RCC 7860 (cell line): Measurements from ENCODE around the gene KRT83.

ENCODE experiments used
- DNase-seq: peaks from one replicate; pipeline ENCODE4 v3.0.0-alpha.2; 2015; ENCODE audit warnings: low spot score
- FAIRE-seq: peaks from 2 replicates; lab custom pipeline; 2012; peaks lifted over from hg19 to GRCh38; lab: Jason Lieb, UNC

The KRT83 gene

DNA sequence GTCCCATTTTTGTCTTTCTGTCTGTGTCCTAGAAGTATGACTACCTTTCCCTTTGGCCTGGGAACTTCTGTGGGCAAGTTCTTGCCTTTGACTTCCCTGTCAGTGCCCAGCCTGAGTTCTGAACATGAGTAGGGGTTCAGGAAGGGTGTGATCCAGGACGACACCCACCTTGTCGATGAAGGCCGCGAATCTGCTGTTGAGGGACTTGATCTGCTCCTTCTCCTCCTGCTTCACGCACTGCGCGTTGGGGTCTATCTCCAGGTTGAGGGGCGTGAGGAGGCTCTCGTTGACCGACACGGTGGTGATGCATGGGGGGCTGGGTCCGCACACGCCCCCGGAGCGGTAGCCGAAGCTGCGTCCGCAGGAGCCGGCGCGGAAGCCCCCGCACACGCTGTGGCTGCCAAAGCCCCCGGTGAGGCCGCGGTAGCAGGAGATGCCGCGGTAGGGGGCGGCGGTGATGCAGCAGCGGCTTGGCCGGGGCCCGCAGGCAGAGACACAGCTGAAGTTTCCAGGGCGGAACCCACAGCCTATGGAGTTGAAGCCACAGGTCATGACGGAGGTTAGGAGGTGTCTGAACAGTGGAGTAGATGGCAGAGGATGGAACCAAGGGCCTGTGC lies at the start of gene KRT83:
Gene KRT83, minus strand, starts transcription at position 615 of the 617 bp plus-strand sequence. Its CDS starts 63 bp downstream, at position 552.
- FAIRE-seq, result no peak
- DNase-seq, result no peak

DNA sequence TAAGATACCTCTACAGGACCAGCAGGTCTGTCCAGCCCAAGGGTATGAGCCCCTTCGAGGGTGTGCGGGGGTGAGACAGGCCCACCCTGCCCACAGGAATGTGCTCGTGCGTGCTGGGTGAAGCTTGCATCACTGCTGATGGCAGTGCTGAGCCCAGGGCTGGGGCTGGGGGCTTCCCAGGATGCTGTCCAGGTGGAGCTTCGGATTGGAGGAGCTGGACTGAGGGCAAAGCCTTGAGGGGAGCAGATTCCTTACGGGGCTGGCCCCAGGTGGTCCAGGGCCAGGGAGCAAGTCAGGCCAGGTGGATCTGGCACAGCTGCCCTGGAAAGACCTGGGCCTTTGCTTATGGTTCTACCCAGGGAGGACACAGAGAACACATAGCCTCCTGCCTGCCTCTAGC lies 48.6 kb upstream of the KRT83 start:
- DNase-seq, result no peak

DNA sequence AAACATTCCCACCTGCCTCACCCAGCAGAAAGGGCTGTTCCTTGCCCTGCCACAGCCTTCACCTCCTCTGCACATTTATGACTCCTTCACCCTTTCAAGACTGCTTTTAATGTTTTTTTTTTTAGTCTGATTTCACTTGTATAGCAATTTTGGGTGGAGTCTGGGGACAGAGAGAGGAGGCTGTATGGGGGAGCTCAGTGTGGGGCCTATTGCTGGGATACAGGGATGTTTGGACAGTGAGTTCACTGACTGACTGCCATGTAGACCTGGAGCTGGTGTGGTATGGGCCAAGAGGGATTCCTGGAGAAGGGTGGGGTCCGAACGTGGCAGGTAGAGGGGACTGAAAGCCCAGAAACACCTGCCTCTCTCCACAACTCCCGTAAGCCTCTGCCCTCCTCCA lies 48.0 kb upstream of the KRT83 start:
- DNase-seq (no peak), FAIRE-seq (no peak)

More for the DNA sequence above, 48.6 kb upstream of the KRT83 start:
- no peak for FAIRE-seq

DNA sequence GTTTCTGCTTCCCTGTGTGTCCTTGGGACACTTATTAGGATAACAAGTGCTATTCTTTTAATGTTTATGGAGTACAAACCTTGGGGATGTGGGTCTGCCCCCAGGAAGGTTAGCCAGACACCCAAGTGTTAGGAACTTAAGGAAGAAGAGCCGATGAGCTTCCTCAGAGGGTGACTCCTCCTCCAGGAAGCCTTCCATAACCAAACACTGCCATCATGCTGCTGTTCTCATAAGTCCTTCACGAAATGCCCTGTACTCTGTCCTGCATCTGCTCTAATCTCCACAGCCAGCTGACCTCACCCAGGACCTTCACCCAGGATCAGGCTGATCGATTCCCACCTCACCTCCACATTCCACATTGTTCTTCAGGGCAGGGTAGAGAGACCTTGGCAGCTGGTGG lies 47.3 kb upstream of the KRT83 start:
- DNase-seq, result no peak
- no peak for FAIRE-seq

DNA sequence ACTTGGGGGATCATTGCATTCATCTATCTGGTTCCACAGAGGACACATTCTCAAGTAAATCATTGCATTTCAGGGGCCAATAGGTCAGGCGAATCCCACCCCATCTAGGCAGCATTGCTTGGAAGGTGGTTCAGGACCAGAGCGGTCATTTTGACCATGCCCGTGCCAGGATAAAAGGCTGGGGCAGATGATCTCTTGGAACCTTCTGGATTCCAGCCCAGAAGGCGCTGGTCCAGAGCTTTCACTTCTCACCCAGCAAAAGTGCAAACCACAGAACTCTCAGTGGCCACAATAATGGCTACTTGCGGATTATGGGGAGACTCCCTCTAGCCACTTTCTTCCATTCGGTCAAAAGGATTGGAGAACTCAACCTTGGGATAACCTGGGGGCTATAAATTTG lies 46.7 kb upstream of the KRT83 start:
- DNase-seq (no peak), FAIRE-seq (no peak)

DNA sequence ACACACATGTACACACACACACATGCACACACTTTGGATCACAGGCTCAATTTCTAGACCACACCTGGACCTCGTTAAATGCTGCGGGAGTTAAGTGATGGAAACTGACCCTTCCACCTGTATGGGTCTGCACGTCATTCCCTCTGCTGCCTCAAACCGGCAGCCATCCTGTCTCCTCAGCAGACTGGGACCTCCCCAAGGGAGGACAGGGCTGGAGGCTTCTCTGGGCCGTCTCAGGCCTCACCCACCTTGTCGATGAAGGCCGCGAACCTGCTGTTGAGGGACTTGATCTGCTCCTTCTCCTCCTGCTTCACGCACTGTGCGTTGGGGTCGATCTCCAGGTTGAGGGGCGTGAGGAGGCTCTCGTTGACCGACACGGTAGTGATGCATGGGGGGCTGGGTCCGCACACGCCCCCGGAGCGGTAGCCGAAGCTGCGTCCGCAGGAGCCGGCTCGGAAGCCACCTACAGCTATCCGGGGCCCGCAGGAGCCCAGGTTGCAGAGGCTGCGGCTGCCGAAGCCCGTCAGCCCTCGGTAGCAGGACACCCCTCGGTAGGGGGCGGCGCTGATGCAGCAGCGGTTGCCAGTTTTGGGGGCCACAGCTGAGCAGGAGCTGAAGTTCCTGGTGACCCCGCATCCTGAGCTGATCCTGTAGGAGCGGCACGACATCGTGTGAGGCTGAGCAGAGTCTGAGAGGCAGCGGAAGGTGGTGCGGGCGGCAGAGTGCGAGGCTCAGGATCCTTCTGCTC lies 45.7 kb upstream of the KRT83 start, which contains the start of gene KRT85:
Gene KRT85, minus strand, starts transcription at position 744 of the 748 bp plus-strand sequence. Its CDS starts 76 bp downstream, at position 668.
- no peak for DNase-seq
- no peak for FAIRE-seq

DNA sequence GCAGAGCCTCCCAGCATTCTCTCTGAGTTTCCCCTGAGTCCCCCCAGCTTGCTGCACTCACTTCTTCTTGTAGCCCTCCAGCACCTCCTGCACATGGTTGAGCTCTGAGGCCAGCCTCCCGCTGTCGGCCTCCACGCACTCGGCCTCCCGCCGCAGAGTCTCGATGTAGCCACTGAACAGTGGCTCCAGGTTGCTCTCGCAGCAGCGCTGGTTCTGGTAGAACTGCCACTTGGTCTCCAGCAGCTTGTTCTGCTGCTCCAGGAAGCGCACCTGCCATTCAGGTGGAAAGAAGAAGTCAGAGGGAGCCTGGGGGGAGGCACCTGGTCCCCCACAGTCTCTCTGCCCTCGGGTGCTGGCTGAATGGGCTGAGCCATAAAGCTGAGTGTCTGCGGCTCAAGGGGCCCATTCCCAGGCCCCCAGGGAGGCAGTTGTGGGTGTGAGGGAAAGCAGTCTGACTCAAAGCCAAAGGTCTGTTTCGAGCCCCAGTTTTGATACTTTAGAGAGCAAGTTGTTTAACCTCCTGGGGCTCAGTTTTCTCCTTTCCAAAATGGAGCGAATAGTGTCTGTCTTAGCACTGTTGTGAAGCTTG lies 43.8 kb upstream of the KRT83 start:
- no peak for DNase-seq
- FAIRE-seq, result no peak

DNA sequence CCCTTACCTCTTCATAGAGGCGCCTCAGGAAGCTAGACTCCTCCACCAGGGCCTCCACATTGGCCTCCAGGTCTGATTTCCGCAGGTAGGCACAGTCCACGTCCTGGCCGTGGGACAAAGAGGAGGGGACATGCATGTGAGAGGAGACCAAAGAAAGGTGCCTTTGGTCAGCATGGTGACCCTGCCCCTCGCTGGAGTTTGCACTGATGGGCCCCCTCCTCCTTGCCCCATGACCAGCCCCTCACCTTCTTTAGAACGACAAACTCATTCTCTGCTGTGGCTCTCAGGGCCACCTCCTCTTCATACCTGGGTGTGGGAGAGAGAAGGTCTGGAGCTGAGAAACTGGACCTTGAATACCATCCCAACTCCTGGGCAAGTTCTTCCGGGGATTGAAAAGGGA lies 42.9 kb upstream of the KRT83 start:
- DNase-seq (no peak), FAIRE-seq (no peak)

DNA sequence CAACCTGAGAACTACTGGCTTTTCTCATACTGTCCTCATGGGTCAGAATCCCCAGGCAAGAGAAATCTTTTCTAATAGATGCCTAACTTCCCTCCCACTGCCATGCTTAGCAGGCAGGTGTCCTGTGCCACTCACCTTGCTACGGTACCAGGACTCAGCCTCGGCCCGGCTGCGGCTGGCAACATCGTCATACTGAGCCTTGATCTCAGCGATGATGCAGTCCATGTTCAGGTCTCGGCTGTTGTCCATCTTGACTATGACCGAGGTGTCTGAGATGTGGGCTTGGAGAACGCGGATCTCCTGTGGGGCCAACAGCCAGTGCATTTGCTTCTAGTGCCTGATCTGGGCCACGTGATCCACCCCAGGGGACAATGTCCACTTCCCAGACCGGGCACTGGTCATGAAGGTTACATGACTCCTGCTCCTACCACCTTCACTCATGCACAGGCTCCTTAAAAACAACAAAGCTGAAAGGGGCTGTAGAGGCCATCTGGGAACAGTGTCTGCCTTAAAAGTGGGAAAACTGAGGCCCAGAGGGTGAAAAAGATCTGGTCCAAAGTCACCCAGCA lies 42.0 kb upstream of the KRT83 start:
- no peak for DNase-seq
- FAIRE-seq, result no peak

DNA sequence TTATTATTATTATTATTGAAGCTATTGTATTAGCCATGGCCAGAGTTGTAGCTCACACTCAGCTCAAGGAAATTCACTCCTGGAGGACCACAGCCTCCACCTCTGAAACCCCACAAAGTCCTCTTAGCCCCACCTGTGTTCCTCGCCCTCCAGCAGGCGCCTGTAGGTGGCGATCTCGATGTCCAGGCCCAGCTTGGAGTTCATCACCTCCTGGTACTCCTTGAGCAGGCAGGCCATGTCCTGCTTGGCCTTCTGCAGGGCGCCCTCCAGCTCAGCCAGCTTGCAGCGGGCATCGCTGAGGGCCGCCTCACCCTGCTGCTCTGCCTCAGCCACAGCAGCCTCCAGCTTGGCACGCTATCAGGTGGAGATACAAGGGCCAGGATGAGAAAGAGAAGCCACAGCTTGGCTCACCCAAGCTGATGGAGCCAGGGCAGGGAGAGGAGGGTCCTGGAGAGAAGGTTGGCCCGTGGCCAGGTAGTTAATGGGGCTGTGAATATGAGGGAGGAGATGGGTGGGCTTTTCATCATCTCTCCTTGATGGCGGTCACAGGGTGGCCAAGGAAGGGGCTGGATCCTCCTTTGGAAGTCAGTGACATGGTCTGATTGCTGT lies 41.0 kb upstream of the KRT83 start:
- no peak for FAIRE-seq

DNA sequence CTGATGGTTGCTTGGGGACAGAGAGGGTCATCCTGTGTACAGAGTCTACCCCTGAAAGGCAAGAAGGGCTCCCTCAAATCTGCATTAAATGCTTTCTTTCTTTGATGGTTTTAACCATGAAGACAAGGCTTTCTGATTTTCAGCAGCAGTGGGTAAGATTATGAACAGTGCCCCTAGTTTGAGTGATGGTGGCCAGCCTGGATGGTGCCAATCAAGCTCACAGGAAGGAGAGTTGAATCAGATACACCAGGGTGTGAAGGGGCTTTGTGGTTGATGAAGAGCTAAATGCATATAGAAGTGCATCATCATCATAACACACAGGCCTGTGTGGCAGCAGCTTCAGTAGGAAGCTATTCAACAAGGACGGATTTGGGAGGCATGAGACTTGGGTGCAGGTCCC lies 40.4 kb upstream of the KRT83 start:
- no peak for FAIRE-seq
- DNase-seq, result no peak

More for the DNA sequence above, 41.0 kb upstream of the KRT83 start:
- no peak for DNase-seq

DNA sequence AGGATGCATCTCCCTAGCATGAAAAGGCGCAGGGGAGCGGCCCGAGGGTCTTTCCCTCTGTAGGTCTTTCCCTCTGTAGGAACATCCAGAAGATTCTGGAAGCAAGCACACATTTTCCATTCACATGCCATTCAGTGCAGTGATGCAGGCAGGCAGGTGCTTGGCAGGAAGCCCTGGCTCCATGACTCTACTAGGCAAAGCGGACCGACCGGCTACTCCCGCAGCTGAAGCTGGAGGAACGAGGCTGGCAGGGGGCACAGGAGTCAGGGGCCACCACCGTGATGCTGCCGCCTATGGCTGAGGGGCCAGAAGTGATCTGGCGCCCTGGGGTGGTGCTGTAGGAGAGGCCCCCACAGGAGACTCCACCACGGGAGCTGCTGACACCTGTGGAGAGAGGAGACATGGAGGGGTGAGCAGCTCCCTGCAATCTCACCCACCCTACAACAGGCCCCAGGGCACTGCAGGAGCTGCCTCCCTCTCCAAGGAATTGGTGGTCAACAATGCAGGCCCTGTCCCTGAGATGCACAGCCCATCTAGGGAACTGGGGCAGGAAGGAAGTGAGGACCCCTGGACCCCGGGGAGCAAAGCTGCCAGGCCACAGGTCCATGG lies 39.6 kb upstream of the KRT83 start:
- DNase-seq (no peak), FAIRE-seq (no peak)

DNA sequence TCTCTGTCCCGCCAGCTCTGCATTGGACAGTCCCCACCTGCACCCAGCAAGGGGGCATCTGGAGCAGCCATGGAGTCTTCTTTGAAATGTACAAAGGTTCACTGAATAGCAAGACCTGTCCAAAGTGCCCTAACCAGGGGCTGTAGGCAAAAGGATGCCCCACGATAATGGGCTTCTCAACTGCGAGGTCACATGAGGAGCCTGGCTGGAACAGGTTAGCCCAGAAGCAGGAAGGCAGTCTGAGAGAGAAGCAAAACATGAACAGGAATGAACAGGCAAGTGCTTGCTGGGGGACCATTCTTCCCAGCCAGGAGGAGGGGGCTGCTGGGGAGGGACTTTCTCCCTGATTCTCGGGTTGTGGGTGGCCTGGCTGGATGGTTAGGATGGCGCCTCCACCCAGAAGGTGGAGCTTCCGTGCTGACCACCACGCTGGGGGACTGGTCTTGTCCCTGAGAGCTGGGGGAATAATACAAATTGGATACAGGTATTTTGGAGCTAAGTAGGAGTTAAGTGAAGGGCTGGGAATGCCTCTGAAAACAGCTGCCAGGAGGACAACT lies 39.0 kb upstream of the KRT83 start:
- FAIRE-seq, result no peak

DNA sequence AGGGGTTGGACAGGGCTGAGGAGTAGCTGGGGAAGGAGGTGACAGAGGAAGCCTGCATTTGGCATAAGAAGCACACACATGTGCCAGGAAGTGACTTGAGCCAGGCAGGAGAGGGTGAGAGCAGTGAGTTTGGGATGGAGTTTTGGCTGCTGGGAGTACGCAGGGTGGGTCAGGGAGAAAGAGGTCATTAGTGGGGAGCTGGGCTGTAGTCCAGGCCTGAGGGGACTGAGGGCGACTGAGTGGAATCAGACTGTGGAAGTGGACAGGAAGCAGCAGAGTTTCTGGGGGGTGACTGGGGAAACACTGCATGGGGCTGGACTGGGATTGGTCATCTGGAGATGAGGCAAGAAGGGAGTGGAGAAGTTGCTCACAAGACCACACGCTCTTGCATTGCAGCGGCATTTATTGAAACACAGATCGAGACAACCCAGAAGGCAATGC lies 38.4 kb upstream of the KRT83 start:
- FAIRE-seq (no peak), DNase-seq (no peak)

More for the DNA sequence above, 39.0 kb upstream of the KRT83 start:
- no peak for DNase-seq

DNA sequence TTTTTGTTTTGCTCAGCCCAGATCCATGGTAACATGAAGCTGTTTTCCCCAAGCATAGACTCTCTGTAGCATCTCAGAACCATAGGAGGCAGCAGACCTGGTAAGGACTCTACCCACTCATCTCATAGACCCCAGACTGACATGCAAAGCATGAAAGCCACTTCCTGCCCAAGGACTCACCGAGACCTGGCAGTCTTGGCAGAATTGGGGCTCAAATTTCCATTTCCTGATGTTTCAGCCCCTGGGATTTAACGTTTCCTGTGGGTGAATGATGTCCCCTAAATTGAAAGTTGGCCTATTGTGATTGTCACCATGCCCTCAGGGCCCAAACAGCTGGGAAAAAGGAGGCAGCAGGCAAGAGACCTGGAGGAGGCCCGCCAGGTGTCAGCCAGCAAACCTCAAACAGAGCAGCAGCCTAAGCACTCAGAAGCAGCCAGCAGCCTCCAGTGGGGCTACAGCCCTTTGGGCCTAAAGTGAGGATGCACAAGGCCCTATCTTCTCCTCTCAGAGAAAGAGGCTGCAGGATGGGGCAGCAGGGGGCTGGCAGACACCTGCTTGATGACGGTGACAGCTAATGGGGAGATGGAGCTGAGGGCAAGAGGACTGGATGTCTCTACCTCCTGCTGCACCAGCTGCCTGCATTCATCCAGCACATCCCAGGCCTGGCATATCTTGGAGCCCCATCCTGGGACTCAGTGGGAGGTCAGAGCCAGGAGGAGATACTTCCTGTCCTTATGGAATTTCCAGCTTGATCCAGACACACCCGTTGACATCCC lies 37.6 kb upstream of the KRT83 start:
- no peak for DNase-seq
- no peak for FAIRE-seq

DNA sequence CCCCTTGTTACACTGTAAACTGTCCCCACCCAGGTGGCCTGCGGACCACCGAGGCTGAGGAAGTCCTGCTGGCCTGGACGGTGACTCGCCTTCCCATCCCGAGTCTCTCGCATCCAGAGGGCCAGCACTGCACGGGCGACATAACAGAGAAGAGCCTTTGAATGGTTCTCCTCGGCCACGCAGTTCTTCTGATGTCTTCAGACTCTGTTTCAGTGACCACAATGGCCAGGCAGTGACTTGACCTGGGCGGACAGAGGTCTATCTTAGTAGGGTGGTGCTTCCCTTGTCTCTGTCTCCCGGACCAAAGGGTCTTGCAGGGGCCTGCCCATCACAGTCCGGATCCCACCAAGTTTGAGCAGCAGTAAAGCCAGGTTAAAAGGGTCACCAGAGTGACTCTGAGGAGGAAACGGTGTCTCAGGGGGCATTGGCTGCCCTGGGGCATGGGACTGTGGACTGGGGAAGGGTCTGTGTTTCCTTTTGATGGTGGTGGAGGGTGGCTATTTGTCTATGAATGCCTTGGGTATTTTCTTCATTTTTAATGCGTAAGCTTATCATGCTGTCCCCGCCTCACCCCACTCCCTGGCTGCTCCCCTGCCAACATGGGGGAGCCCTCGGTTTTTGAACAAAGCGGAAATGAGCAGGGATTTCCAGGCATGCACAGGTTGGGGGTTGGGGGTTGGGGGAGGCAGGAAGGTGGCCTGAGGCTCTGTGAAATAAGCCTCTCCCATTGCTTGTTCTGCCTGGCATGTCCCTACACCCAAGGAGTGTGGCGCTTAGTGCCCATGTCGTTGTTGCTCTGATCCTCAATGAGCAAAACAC lies 35.8 kb upstream of the KRT83 start:
- no peak for DNase-seq
- FAIRE-seq, result no peak

DNA sequence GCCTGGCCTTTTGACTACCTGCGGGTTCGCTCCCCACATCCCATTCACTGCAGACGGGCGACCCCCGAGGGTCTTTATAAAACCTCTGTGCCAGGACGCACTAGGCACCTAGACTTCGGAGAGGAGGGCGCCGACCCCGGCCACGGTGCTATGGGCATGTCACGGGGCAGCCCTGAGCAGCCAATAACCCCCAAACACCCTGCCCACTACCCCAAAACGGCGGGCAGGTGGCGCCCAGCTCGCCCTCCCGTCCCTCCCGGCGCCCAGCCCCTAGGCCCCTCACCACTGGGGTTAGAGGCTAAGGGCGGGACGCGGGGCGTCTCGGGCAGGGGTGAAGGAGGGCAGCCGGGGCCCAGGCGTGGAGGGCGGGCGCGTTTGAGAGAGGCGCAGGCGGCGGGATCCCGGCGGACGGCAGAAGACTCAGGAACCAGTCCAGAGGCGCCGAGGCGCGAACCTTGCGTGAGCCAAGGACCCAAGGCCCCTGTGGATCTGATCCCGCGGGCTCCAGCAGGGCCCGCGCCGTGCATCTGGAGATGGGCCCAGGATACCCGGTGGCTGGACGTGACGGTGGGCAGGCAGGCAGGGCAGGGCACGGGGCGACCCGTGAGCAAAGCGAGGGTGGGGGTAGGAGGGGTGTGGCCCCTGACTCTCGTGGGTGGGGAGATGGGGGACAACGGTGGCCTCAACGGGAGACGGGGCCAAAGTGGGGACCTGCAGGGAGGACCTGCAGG lies 35.0 kb upstream of the KRT83 start:
- FAIRE-seq, result no peak
- DNase-seq, result no peak

DNA sequence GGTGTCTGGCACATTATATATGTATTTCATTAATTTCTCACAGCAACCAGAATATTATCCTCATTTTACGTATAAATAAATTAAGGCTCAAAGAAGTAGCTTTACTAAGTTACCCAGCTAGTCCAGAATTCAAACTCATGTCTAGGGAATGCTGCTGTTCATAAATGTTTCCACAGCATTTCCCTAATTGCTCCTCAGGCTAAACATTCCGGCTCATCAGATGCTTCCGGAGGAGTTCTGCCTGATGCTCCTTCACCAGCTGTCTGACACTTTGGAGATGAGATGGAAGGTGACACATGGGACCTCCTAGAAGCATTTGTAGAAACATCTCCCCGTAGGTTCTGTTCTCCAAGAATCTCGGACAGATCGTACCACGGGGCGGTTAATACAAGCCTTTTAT lies 34.0 kb upstream of the KRT83 start:
- no peak for FAIRE-seq
- no peak for DNase-seq
